ENCODE results near the gene HEBP1.

HEBP1 gene

DNA sequence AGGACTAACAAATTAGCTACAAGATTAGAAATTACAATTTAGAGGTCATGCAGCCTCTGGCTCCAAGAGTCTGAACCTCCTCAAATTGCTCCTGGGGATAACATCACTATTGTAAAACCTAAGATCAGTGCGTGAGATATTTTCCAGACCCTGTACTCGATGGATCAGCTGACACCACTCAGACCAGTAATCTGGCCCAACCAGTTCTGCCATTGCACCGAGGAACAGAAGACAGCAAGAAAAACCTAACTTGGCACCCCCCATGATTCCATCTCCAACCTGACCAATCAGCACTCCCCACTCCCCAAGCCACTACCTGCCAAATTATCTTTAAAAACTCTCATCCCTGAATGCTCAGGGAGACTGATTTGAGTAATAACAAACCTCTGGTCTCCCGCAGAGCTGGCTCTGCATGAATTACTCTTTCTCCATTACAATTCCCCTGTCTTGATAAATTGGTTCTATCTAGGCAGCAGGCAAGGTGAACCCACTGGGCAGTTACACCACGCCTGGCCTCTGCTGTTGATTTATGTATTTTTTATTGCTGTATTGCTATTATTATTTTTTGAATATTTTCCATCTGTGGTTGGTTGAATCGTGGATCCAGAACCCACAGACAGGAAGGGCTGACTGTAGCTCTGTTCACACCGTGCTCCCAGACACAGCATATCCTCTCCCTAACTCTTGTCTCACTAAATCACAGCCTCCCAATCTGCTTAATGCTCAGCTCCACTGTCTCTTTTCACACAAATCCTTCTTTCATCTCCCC is 9.2 kb downstream of the HEBP1 start:
- no peak for DNase-seq
- TF ChIP-seq POLR2A (IDR thresholded peaks at IDR 0.05; ENCODE audit: low read length) (no peak), GATA1 (IDR thresholded peaks at IDR 0.05; ENCODE audit: low read depth, low read length) (no peak)

DNA sequence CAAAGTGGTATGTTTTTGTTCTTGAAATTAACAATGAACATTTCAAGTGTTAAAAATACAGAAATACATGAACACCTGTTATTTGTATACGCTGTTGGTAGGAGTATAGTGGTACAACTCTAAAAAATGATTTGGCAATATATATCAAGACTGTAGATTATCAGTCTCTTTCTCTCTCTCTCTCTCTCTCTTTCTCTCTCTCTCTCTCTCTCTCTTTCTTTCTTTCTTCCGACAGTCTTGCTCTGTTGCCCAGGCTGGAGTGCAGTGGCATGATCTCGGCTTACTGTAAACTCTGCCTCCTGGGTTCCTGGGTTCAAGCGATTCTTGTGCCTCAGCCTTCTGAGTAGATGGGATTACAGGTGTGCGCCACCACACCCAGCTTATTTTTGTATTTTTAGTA is 12.6 kb downstream of the HEBP1 start:
- DNase-seq: no peak
- TF ChIP-seq POLR2A (IDR thresholded peaks at IDR 0.05; ENCODE audit: low read length) (no peak), GATA1 (IDR thresholded peaks at IDR 0.05; ENCODE audit: low read depth, low read length) (no peak)

DNA sequence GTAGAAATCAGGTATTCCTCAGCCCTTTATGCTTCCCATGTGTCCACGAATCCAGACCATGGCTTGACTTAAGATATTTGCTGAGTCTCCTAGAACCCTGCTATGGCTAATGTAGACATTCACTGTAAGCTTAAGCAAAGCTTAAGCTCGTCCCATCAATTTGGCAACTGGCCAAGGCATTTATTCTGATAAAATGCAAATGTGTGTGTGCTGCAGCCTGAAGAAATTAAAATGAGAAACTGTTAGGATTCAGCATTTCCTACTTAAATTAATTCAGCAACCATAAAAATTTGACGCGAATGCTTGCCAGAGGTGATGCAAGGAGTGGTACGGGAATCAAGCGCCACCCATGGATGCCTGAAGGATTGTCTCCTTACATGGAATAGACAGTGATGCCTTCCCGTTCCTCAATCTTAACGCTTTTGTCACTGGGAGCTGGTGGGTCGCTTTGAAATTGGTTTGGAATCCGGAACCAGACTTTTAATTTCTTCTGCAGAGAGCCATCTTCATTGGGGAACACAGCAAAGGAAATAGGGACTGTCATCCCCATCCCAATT is 13.2 kb downstream of the HEBP1 start:
- peak; percentile 60 to 78 for DNase-seq

GRCh38 chr12:12985817-12986408 is 14.2 kb downstream of the HEBP1 start:
- DNase-seq: peak; percentile 61 to 70
- TF ChIP-seq POLR2A (IDR thresholded peaks at IDR 0.05; ENCODE audit: low read length): no peak
- TF ChIP-seq GATA1 (IDR thresholded peaks at IDR 0.05; ENCODE audit: low read depth, low read length): no peak

More for the DNA sequence above, 13.2 kb downstream of the HEBP1 start:
- no peak for TF ChIP-seq GATA1 (IDR thresholded peaks at IDR 0.05; ENCODE audit: low read depth, low read length)
- TF ChIP-seq POLR2A (IDR thresholded peaks at IDR 0.05; ENCODE audit: low read length): no peak

GRCh38 chr12:12984149-12984548 is 15.9 kb downstream of the HEBP1 start:
- DNase-seq: no peak

GRCh38 chr12:12983420-12984035 is 16.5 kb downstream of the HEBP1 start:
- DNase-seq: peak; percentile 24 to 52
- TF ChIP-seq POLR2A (IDR thresholded peaks at IDR 0.05; ENCODE audit: low read length) (no peak), GATA1 (IDR thresholded peaks at IDR 0.05; ENCODE audit: low read depth, low read length) (no peak)

More at GRCh38 chr12:12984149-12984548, 15.9 kb downstream of the HEBP1 start:
- no peak for TF ChIP-seq GATA1 (IDR thresholded peaks at IDR 0.05; ENCODE audit: low read depth, low read length)

DNA sequence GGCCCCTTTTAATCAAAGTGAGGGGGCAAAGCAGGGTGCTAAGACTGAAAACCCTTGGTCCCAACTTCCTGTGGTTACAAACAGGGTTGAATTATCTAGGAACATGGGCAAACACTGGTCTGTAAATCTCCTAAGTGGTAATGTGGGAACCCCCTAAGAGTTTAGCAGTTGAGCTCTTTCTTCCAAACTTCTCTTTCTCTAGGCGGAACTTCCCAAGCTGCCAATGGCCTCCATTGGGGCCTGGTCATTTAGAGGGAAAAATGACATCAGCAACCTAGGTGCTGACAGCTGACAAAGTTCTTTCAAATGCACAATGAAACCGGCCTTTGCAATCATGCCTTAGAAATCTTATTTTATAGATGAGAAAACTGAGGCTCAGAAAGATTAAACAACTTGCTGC is 17.7 kb downstream of the HEBP1 start:
- no peak for TF ChIP-seq POLR2A (IDR thresholded peaks at IDR 0.05; ENCODE audit: low read length)
- TF ChIP-seq GATA1 (IDR thresholded peaks at IDR 0.05; ENCODE audit: low read depth, low read length): no peak
- no peak for DNase-seq

- peak in 1 of 2 experiments; percentile 54 for DNase-seq
- TF ChIP-seq GATA1 (IDR thresholded peaks at IDR 0.05; ENCODE audit: low read depth, low read length) (no peak), POLR2A (IDR thresholded peaks at IDR 0.05; ENCODE audit: low read length) (no peak)
These were observed 20.3 kb downstream of the HEBP1 start for GRCh38 chr12:12979731-12980259.

DNA sequence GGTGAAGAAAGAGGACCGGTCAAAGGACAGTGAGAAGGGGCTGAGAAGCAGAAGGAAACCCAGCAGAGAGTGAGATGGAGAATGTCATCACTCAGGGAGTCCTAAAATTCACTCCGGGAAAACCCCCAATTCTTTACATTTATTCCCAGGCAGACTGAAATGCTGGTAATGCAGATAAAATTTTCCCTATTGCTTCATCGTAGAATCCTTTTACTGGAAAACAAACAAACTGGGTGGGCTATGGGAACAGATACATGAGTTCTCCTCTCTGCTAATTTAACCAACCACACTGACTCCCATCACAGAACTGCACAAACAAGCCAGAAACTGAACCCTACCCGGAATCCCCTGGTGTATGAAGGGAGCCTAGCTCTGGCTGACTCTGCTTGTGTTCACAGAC is 20.9 kb downstream of the HEBP1 start:
- TF ChIP-seq POLR2A (IDR thresholded peaks at IDR 0.05; ENCODE audit: low read length) (no peak), GATA1 (IDR thresholded peaks at IDR 0.05; ENCODE audit: low read depth, low read length) (no peak)
- no peak for DNase-seq

- no peak for DNase-seq
- TF ChIP-seq GATA1 (IDR thresholded peaks at IDR 0.05; ENCODE audit: low read depth, low read length) (no peak), POLR2A (IDR thresholded peaks at IDR 0.05; ENCODE audit: low read length) (no peak)
These were observed 22.8 kb downstream of the HEBP1 start for GRCh38 chr12:12977231-12977630.

DNA sequence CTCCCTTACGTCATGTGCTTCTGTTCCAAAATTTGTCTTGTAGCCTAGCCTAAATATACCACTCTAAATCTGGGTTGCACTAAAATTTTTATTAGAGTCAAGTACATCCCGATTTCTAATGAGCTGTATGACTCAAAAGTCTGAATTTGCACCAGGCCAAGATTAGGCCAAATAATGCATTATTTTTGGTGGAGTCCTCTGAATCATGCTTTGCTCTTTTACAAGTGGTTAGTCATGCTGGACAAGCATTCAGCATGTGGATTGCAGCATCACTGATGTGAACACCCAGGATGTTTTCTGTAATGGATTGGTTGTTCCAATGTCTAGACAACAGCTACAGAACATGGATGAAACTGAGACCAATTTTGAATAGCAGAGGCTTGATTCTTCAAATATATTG is 23.7 kb downstream of the HEBP1 start:
- peak in 1 of 2 experiments; percentile 24 for DNase-seq
- TF ChIP-seq POLR2A (IDR thresholded peaks at IDR 0.05; ENCODE audit: low read length) (no peak), GATA1 (IDR thresholded peaks at IDR 0.05; ENCODE audit: low read depth, low read length) (no peak)

- DNase-seq: peak in 1 of 2 experiments; percentile 31
- TF ChIP-seq POLR2A (IDR thresholded peaks at IDR 0.05; ENCODE audit: low read length) (no peak), GATA1 (IDR thresholded peaks at IDR 0.05; ENCODE audit: low read depth, low read length) (no peak)
These were observed 24.6 kb downstream of the HEBP1 start for GRCh38 chr12:12975322-12976077.

DNA sequence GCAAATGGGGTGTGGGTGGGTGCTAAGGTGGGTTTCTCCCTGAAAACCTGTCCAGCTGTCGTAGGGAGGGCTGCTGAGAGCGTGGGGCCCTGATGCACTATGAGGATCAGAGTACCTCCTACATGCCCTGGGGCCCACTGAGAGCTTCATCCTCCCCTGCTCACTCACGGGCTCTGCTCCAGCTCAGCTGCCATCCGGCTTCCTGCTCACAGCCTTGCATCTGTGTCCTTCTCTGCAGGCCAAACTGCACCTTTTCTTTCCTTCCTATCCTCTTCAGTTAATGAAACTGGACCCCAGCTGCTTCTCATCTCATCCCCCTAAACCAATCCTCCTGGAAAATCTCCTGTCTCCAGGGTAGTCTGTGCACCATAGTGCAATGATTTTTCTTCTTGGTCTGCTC is 25.9 kb downstream of the HEBP1 start:
- no peak for TF ChIP-seq GATA1 (IDR thresholded peaks at IDR 0.05; ENCODE audit: low read depth, low read length)
- TF ChIP-seq POLR2A (IDR thresholded peaks at IDR 0.05; ENCODE audit: low read length): no peak
- no peak for DNase-seq

Data from erythroblast (primary cell).